ENCODE results near the gene GULP1.

Gene GULP1

DNA sequence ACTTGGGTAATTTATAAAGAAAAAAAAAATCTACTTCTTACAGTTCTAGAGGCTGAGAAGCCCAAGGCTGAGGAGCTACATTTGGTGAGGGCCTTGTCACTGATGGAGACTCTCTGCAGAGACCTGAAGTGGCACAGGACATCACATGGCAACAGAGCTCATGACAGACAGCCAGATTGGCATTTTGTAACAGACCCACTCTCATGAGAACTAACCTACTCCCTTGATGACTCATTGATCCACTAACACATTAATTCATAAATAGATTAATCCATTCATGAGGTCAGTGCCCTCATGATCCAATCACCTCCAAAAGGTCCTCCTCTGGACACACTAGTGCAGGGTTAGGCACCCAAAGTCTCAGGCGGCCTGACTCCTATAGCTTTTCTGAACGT lies 318.4 kb downstream of the GULP1 start:
- DNase-seq, result peak; percentile 65

DNA sequence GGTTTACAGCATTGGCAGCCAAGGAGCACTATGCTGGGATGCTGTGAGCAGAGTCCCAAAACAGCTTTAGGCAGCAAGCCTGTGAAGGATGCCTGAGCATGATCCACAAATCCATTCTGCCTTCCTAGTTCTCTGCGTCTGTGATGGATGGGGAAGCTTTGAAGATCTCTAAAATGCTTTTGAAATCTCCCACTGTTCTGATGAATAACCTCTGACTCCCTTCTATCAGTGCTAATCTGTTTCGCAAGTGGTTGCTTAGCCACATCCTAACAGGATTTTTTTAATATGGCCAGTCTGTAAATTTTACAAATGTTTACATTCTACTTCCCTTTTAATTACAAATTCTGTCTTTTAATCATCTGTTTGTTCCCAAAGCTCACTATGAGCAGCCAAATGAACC lies 319.2 kb downstream of the GULP1 start:
- DNase-seq, result peak; percentile 77

DNA sequence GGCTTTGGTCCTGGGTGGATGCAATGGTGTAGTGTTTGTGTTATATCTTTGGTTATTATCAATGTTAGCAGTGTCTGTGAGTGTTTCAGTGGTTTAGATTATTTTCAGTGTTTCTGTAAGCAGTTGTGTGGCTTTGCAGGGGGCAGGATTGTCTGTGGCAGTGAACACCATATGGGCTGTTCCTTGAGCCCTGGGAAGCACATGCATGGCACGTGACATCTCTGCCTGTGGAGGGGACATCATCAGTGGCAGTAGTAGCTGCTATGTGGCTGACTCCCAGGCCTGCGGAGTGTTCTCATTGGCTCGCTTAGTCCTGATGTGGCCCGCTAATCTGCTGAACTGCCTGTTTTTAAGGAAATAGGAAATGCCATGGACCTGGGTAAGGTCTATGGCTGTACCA lies 327.5 kb downstream of the GULP1 start:
- DNase-seq, result no peak

DNA sequence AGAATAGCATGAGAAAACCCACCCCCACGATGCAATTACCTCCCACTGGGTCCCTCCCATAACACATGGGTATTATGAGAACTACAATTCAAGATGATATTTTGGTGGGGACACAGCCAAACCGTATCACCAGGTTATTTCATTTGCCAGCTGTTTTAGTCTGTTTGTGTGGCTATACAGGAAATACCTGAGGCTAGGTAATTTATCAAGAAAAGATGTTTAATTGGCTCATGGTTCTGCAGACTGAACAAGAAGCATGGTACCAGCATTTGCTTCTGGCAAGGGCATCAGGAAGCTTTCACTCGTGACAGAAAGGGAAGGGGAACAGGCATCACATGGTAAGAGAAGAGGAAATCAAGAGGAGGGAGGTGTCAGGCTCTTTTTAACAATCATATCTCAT lies 329.2 kb downstream of the GULP1 start:
- no peak for DNase-seq

DNA sequence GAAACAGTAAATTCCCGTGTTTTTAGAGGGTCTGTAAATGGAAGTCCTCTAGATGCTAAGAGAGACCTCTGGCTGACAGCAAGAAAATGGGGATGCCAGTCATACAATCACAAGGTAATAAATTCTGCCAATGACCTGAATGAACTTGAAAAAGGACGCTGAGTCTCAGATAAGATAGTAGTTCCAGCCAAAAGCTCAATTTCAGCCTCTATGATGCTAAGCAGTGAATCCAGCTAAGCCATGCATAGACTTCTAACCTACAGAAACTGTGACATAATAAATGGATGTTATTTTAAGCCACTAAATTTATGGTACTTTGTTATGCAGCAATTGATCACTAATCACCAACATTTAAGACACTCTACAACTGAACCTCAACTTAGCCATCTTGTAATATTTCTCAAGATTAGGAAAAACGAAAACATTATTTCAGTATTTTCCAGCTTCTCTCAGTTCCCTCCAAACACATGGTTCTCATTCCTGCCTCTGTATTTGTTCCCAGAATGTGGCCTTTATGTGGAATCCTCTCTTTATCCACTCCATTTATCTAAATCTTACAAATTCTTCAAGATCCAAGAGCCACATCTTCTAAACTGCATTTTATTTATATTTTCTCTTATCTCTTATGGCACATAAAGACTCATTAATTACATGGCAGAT lies 331.1 kb downstream of the GULP1 start:
- DNase-seq, result no peak

DNA sequence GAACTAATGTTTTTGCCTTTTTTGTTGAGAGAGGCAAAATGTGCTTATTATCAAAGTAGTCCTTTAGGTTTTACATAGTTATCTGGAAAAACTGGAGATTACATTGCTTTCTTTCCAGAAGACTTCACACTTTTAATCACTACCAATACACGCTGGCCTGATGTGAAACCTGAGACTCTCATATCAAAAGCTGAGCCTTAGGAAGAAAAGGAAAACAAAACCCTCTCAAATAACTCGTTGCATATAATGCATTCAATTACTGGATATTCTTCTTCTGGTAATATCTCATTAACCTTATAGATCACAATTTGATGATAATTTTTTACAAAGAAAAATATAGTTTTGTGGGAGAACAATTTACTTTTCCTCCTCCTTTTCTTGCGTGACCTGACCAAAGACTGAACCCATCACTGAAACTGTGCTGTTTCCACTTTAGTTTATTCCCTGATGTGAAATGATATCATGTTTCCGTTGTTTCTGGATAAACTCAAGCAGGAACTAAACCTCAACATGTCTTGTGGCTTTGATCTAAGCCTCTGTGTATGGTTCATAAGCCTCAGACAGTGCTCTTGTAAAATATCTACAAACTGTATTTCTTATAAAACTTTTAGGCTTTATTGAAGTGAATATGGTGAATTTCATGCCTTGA lies 332.4 kb downstream of the GULP1 start:
- peak; percentile 55 for DNase-seq

DNA sequence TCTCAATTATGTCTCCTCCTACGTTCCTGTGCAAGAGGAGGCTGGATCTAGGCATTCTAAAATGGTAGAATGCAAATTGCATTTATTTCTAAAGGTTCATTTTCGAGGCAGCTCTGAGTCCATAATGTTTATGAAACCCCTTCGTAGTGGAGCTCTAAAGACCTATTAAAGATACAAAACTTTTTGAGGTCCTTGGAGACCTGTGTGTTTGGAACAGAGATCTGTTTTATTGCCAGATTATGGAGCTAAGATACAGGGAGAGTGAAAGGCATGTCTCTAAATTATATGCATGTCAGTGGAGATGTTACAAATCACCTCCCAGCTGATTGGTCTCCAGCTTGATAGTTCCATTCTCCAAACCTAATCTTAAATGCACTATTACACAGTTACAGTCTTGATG lies 335.8 kb downstream of the GULP1 start:
- DNase-seq, result no peak

DNA sequence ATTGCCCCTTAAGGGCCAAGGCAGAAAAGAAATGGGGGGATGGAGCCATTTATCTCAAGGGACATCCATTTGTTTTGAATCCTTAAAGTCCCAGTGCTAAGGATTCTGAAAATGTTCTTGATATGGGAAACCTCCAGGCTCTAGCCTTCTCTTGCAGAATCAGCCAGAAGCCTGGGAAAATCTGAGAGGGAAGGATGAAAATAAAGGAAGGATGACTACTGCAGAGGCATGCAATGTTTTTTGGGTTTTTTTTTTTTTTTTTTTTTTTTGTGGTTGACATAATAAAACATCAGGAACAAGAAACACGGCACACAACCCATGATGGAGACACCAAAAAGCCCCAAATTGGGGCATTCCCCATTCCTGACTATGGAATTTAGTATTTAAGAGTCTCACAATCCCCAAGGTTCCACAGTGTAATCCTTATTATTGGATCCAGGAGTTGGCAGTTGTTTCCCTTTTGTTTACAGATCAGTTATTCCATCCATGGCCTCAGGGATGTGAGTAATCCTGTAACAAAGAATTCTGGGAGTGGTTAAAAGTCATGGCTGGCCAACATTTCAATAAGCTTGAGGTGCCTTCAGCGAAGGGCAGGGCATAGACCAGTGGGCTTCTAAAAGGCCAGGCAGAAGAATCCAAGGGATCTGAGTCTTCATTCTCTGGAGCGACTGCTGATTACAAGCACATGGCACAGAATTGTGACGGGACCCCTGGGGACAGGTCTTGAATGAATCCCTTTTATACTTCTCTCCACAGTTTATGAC lies 337.5 kb downstream of the GULP1 start:
- peak; percentile 56 for DNase-seq

DNA sequence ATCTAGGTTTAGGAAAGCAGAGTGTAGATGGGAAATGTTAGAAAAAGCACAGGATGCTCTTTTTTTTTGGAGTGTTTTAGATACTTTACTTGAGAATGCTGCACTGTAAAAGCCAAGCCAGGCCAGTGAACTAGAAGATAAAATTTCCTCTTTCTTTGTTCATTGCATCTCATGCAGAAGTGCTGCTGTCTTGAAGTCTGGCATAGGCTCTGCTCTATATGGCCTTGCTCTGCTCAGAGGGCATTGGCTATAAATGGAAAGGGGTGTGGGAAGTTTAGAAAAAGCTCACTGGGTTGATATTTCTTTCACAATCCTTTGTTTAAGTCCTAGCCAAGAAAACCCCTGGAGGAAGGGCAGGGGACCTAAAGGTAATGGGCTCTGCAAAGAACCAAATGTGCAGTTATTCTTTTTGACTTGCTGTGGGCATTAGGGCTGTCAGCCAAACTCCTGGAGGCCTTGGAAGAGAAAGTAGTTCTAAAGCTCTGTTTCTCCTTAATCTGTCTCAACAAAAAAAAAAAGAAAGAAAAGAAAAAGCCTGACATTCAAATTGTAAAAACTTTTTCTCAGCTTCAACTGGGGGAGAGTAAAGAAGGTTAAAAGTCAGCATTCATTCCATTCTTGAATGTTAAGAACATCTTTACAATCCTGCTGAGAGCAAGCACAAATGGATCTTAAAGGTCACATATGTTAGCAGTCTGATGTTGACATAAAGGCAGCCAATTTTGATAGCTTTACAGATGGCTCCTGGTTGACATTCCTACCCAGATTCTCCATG lies 338.3 kb downstream of the GULP1 start:
- peak; percentile 6 for DNase-seq

DNA sequence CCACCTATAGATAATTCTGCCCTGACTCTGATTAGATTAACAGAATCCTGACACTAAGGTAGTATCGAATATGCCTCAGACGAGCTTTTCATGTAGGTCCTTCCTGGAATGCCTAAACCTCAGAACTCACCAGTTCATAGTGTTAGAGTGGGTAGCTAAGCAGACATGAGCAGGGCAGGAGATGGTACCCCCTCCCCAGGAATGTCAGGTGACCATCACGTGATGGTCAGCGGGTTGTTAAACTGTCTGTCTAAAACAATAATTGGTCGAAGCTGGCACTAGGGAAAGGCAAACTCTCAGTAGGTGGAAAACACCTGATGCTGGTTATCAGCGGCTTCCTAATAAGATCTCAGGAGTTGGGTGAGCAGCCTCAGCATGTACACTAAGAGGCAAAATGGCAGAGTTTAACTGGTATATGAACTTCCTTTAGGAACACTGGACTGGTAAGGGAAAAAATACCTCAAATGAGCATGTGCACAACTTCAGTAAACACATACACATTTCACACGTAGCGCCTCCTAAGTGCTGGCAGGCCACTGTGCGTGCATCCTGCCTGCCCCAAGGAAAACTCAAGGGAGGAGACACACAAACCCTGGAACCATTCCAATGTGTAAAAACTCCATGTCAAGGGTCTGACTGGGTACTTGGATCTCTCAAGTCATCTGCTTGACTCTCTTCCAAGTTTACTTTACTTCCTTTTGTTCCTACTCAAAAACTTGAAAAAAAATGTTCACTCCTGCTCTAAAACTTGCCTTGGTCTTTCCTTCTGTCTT lies 339.5 kb downstream of the GULP1 start:
- DNase-seq, result no peak

DNA sequence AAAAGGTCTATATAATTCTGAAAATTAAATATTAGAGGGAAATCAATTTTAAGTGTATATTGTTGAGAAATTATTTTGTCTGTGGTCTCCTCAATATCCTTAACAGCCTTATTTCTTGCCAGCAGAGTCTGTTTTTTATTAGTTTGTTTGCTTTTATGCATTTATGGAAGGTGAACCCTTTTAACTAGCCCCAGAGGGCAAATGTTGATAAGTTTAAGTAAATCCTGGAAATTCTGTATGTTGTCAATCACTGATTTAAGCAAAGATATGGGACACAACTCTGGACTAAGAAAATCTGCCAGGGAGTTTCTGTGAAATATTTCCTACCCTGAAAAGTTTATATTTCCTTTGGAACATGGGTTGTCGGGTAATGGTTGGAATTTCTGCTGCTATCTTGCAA lies 343.0 kb downstream of the GULP1 start:
- DNase-seq, result no peak

Measured in HCEC 1CT (cell line).